HG02763 (cell line): ENCODE results near the gene C12orf60.

Experiments used
- ATAC-seq: cut with Tn5 transposase; IDR thresholded peaks from one replicate; pipeline ENCODE4 v1.9.1; 2021; ENCODE audit warnings: mild to moderate bottlenecking, moderate library complexity; ENCODE audit not compliant: unreplicated experiment

C12orf60 gene

GRCh38 chr12:14833952-14834351 lies 30.5 kb downstream of the C12orf60 start:
- no peak for ATAC-seq

- no peak for ATAC-seq
Observed at GRCh38 chr12:14834509-14834908, 31.0 kb downstream of the C12orf60 start.

GRCh38 chr12:14836336-14837210 lies 33.1 kb downstream of the C12orf60 start:
- ATAC-seq, result no peak

GRCh38 chr12:14839262-14839661 lies 35.8 kb downstream of the C12orf60 start:
- ATAC-seq, result no peak

GRCh38 chr12:14840616-14841015 lies 37.1 kb downstream of the C12orf60 start:
- ATAC-seq, result no peak

GRCh38 chr12:14841761-14842160 lies 38.3 kb downstream of the C12orf60 start:
- ATAC-seq, result no peak

- ATAC-seq, result no peak
Observed at GRCh38 chr12:14842315-14842714, 38.8 kb downstream of the C12orf60 start.

- no peak for ATAC-seq
Observed at GRCh38 chr12:14843425-14843887, 40.0 kb downstream of the C12orf60 start, which contains the start of gene ART4. Gene ART4 (minus strand): TSS chr12:14843526. CDS start chr12:14843113, 413 bp downstream.

- ATAC-seq, result no peak
Observed at GRCh38 chr12:14844401-14844800, 40.9 kb downstream of the C12orf60 start.

- no peak for ATAC-seq
Observed at GRCh38 chr12:14845350-14845750, 41.9 kb downstream of the C12orf60 start.

GRCh38 chr12:14846042-14846587 lies 42.6 kb downstream of the C12orf60 start:
- ATAC-seq, result no peak

GRCh38 chr12:14846876-14847580 lies 43.6 kb downstream of the C12orf60 start:
- no peak for ATAC-seq

GRCh38 chr12:14849661-14850060 lies 46.2 kb downstream of the C12orf60 start:
- ATAC-seq, result no peak

- peak; percentile 70 for ATAC-seq
Observed at GRCh38 chr12:14850929-14851663, 47.6 kb downstream of the C12orf60 start.

- ATAC-seq, result no peak
Observed at GRCh38 chr12:14852880-14853279, 49.4 kb downstream of the C12orf60 start.

- ATAC-seq, result no peak
Observed at GRCh38 chr12:14853961-14854360, 50.5 kb downstream of the C12orf60 start.

GRCh38 chr12:14854586-14855183 lies 51.2 kb downstream of the C12orf60 start:
- no peak for ATAC-seq

GRCh38 chr12:14858513-14858912 lies 55.0 kb downstream of the C12orf60 start:
- ATAC-seq, result no peak

GRCh38 chr12:14860490-14860889 lies 57.0 kb downstream of the C12orf60 start:
- ATAC-seq, result no peak

GRCh38 chr12:14868916-14869506 lies 65.5 kb downstream of the C12orf60 start:
- no peak for ATAC-seq
